Measurements from ENCODE around the gene TRAF4.
"Not testable (repeated sequence)": the region's sequence is repeated elsewhere in the genome, so short reads cannot be mapped to it uniquely, and the experiment has no call there.

The TRAF4 gene

DNA sequence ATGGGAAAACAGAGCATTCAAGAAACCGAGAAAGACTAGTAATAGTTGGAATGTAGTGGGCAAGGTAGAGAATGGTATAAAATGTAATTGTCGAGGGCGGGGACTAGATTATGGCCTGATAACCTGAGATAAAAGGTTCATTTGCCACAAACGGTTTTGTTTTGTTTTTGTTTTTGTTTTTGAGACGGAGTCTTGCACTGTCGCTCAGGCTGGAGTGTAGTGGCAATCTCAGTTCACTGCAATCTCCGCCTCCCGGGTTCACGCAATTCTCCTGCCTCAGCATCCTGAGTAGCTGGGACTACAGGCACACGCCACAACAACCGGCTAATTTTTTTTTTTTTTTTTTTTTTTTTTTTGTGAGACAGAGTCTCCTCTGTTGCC is 13.9 kb upstream of the TRAF4 start:
- no peak for DNase-seq
- ATAC-seq, result no peak

DNA sequence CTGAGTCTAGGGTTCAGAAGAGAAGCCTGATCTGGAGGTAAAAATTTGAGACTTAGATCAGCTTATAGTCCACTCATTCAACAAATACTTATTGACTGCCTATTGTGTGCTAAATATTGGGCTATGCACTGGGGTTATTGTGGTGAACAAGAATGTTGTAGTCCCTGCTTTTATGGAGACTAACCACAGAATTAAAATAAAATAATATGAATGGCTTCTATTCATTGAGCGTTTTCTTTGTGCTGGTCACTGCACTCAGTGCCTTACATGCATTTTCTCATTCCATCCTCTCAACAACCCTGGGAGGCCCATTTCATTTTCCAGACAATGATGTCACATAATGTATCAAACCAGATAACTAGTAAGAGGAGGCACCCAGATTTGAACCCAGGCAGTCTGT is 10.5 kb upstream of the TRAF4 start:
- ATAC-seq (no peak), DNase-seq (no peak)

DNA sequence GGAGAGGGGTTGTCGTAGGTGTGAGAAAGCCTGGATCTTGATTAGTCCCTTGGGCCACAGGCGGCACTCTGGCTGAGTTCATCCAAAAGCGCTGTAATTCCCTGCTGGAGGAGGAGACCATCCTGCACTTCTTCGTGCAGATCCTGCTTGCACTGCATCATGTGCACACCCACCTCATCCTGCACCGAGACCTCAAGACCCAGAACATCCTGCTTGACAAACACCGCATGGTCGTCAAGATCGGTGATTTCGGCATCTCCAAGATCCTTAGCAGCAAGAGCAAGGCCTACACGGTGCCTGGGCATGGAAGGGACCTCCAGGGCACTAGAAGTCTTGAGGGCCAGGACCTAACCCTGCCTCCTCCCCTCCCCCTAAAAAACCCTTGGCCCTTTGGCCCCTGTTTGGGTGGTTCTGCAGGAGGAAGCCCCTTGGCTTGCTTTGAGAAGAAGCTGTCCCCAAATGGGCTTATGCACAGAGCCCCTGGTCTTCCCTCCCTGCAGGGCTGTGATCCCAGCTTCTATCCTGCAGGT is 9.0 kb upstream of the TRAF4 start:
- DNase-seq, result no peak
- ATAC-seq, result no peak

DNA sequence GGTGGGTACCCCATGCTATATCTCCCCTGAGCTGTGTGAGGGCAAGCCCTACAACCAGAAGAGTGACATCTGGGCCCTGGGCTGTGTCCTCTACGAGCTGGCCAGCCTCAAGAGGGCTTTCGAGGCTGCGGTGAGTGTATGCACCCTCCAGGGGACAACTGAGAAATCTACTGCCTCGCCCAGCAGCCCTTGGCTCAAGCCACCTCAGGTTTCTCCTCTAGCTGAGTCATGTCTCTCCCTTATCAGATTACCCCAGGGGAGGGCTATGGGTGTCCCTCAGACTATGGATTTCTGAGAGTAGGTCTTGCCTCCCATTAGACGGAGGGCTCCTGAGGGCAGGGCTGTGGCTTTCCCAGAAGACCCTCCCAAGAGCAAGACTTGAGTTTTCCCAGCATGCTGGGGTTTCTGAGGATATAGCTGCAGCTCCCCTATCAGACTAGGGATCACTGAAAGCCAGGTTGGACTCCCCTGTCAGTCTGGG is 8.5 kb upstream of the TRAF4 start:
- DNase-seq, result no peak
- ATAC-seq, result no peak

DNA sequence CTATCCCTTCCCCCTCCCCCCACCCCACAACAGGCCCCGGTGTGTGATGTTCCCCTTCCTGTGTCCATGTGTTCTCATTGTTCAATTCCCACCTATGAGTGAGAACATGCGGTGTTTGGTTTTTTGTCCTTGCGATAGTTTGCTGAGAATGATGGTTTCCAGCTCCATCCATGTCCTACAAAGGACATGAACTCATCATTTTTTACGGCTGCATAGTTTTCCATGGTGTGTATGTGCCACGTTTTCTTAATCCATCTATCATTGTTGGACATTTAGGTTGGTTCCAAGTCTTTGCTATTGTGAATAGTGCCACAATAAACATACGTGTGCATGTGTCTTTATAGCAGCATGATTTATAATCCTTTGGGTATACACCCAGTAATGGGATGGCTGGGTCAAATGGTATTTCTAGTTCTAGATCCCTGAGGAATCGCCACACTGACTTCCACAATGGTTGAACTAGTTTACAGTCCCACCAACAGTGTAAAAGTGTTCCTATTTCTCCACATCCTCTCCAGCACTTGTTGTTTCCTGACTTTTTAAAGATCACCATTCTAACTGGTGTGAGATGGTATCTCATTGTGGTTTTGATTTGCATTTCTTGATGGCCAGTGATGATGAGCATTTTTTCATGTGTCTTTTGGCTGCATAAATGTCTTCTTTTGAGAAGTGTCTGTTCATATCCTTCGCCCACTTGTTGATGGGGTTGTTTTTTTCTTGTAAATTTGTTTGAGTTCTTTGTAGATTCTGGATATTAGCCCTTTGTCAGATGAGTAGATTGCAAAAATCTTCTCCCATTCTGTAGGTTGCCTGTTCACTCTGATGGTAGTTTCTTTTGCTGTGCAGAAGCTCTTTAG is 7.7 kb upstream of the TRAF4 start:
- DNase-seq, ATAC-seq: not testable (repeated sequence)

DNA sequence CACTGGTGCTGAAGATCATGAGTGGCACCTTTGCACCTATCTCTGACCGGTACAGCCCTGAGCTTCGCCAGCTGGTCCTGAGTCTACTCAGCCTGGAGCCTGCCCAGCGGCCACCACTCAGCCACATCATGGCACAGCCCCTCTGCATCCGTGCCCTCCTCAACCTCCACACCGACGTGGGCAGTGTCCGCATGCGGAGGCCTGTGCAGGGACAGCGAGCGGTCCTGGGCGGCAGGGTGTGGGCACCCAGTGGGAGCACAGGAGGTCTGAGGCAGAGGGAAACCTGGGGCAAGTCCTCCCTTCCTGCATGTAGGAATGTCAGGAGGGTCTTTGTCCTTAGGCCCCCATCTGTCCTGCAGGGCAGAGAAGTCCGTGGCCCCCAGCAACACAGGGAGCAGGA is 6.5 kb upstream of the TRAF4 start:
- ATAC-seq (no peak), DNase-seq (no peak)

DNA sequence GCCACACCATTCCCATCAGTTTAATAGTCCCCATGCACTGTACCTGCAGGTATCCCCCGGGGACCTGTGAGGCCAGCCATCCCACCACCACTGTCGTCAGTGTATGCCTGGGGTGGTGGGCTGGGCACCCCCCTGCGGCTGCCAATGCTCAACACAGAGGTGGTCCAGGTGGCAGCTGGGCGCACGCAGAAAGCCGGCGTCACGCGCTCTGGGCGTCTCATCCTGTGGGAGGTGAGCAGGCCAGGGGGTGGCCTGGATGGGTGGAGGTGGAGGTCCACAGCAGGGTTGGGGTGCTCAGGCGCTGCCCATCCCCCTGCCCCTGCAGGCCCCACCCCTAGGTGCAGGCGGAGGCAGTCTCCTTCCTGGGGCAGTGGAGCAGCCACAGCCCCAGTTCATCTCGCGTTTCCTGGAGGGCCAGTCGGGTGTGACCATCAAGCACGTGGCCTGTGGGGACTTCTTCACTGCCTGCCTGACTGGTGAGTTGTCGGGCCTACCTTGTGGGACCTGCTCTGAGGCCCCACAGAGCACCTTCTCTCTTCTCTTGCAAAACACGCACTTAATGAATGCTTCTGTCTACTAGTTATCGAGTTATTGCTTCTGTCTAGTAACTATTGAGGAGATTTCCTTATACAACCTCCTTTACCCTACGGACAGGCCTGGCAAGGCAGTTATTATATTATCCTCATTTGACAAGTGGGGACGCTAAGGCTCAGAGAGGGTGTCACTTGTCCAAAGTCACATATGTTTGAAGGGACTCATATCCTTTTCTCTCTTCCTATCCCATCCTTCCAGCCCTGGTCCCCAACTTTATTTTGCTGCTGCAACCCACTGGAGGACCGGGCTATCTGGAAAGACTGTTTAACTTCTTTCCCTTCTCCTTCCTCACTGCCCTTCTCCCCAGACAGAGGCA is 5.8 kb upstream of the TRAF4 start:
- DNase-seq (peak; percentile 31), ATAC-seq (peak; percentile 3)

DNA sequence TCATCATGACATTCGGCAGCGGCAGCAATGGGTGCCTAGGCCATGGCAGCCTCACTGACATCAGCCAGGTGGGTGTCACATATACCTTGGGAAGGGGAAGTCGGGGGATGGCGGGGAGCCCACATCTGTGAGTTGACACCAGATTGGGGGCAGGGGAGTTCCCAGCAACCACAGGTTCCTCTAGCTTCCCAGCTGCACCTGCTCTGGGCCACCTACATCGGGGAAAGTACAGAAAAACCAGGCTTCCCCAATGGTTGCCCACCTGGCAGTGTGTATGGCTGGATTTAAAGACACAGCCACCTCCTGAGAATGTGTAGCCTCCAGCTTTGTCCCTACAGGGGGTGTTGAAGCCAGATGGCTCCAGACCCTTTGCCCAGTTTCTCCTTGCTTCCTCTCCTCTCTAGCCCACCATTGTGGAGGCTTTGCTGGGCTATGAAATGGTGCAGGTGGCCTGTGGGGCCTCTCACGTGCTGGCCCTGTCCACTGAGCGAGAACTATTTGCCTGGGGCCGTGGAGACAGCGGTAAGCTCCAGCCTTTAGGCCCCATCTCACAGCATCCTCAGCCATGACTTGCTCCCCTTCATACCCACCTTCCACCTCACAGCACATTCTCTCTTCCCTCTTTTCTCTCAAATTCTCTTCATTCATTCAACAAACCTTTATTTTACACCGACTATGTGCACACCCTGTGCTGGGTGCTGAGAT is 5.0 kb upstream of the TRAF4 start:
- DNase-seq (peak; percentile 71), ATAC-seq (peak; percentile 47)

DNA sequence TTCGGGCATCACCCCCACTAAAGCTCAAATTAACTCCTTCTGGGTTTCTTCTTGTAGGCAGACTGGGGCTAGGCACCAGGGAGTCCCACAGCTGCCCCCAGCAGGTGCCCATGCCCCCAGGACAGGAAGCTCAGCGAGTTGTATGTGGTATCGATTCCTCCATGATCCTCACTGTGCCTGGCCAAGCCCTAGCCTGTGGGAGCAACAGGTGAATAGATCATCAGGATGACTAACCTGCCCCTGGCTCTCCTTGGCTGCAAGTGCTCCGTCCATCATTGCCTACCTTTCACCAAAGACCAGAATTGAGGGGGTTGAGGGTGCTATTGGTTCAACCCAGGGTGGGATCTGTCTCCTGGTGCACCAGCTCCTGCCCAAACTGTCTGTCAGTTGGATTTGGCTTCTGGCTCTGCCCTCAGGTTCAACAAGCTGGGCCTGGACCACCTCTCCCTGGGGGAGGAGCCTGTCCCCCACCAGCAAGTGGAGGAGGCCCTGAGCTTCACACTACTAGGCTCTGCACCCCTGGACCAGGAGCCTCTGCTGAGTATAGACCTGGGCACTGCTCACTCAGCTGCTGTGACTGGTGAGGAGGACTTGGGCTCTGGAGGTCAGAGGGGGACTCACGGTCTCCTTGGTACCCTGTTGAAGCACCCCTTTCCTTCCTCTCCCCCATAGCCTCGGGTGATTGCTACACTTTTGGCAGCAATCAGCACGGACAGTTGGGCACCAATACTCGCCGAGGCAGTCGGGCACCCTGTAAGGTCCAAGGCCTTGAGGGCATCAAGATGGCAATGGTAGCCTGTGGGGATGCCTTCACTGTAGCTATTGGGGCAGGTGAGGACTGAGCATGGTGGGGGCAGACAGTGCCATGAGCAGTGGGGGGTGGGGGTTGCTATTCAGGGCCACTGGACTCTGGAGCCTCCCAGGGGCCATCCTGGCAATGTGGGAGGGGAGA is 3.1 kb upstream of the TRAF4 start:
- ATAC-seq, result no peak

DNA sequence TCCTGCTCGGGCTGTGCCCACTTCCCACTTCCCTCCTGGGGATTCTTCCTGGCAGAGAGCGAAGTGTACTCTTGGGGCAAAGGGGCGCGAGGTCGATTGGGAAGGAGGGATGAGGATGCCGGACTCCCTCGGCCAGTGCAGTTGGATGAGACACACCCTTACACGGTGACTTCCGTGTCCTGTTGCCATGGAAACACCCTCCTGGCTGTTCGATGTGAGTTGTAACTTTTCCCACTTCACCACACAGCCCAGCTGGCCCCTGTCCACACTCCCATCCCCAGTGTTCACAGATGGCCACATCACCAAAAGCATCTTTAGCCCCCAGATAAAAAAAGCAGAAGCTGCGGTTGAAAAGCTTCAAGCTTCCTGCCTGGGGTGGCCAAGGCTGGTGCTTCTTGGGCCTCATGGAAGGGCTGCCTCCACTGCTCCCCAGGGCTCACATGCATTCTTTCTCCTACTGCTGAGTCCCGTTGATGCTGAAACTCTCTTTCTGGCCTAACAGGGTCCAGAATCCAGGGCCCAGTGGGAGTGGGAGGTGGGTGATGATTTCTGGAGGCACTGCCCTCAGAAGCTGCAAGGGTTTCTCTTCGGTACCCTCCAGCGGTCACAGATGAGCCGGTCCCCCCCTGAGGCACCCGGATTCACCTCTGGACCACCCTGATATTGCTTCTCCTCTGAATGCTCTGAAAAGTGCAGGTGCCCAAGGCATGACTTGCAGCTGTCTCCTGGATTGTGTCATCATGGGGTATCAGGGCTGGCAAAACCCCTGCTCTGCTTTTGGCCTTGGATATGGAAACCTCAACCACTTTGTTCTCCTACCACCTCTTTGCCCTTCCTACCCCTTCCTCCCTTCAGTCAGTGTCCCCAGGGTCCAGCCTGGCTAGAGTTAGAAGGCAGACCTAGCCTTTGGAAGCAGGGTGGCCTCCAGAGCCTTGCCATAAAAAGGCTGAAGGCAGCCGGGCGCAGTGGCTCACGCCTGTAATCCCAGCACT is 2.2 kb upstream of the TRAF4 start:
- no peak for DNase-seq
- ATAC-seq, result no peak

More for the DNA sequence above, 3.1 kb upstream of the TRAF4 start:
- no peak for DNase-seq

DNA sequence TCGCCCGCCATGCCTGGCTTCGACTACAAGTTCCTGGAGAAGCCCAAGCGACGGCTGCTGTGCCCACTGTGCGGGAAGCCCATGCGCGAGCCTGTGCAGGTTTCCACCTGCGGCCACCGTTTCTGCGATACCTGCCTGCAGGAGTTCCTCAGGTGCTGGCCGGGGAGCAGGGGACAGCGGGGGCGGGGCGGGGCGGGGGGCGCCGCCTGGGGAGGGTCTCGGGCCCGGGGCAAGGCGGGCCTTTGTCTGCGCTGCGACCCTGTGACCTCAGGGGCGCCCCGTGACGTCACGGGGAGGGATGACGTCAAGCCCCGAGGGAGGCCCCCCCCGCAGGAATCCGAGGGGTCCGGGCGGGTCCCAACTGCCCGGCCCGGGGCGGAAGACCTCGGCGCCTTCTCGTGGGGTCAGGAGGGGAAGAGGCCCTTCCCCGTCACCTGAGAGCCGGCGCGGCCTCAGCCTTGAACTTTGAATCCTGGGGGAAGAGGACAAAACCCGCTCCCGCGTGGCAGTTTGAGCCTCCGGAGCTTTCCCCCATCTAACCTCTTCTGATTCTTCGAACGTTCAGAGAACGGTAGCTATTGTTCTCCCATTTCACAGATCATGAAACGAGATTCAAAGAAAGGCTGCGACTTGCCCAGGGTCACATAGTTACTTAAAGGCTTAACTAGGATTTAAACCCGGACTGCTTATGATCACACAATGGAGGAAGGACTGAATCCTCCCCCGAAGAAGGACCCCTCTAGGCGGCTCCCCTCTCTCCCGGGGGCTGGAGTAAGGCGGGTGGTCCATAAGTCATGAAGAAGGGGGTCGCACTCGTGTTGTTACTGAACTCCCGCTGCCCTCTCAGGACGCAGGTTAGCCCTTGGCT is 527 bp downstream of the TRAF4 start:
- peak; percentile 32 for ATAC-seq
- peak; percentile 85 for DNase-seq

DNA sequence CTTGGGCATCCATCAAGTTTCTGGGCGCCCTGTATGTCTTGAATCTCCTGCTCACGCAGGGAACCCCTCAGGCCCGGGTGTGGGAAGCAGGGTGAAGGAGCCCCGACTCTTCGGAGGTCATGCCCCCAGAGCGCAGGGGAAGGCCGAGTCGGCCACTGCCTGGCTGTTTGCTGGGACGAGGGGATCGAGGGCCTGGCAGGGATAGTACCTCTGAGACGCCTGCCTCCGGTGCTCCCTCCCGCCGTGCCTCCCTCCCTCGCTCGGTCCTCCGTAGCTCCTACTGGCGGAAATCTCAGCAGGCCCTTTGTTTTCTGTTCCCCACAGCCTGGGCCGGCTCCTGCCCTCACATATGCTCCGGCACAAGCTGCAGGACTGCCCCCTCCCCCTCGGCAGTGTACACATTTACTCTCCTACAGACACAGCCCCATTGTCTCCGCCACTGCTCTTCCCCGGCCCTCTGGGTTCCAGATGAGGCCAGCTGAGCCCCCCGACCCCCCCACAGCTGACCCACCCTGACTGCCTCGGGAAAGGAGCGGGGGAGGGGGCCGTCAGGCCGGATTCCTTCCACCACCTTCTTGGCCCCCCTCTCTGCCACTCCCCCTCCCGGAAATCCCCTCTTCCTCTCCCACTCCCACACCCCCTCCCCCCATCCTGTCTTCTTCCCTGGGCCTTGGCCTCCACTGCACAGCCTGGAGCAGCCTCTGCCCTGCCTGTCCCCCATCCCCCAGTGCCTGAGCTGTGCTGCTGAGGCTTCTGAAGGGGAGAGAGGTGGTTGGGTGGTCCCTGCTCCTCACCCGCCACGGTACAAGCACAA is 1.4 kb downstream of the TRAF4 start:
- DNase-seq (peak; percentile 35), ATAC-seq (no peak)

DNA sequence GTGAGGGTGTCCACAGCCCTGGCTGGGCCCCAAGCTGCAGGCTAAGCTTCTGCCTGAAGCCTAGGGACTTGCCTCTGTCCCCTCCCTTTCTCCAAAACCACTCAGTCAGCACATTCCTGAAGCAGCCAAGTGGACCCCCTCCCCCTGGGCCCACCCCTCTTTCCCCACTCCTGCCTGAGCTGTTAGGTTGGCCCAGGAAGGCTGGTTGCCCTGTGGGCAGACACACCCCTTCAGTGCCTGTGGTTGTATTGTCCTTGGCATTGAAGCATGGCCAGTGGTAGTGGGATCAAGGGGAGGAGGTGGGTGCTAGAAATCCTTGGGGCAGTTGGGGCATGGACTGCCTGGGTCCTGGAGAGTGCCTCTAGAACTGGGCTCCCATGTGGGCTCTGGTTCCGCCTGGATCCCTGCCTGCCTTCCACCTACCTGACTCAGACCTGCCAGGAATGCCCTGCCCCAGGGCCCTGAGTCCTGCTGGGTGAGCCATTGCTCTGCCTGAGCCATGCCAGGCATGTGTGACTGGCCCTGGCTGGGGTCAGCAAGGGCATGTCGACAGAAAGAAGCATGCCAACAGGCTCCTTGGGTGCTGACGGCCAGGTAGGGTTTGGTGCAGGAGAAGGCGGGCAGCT is 2.1 kb downstream of the TRAF4 start:
- ATAC-seq (no peak), DNase-seq (peak; percentile 1)

DNA sequence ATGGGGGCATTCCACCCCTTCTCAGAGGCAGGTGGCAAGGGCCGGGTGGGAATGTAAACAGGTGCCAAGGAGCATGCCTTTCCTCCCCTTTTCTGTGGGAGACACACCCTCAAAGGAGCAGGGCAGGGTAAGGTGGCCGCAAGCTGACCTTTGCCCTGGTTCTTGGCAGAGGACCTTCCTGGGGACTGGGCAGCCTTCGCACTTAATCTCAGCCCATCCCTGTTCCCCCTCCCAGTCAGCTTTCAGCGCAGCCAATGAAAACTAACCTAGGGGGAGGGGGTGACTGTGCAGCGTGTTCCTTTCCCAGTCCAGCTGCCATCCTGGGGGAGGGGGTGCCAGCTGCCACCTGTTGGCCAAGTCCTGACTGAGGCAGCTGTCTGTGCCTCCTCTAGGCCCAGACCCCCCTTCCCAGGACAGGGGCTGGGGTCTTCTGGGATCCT is 2.8 kb downstream of the TRAF4 start:
- no peak for ATAC-seq

DNA sequence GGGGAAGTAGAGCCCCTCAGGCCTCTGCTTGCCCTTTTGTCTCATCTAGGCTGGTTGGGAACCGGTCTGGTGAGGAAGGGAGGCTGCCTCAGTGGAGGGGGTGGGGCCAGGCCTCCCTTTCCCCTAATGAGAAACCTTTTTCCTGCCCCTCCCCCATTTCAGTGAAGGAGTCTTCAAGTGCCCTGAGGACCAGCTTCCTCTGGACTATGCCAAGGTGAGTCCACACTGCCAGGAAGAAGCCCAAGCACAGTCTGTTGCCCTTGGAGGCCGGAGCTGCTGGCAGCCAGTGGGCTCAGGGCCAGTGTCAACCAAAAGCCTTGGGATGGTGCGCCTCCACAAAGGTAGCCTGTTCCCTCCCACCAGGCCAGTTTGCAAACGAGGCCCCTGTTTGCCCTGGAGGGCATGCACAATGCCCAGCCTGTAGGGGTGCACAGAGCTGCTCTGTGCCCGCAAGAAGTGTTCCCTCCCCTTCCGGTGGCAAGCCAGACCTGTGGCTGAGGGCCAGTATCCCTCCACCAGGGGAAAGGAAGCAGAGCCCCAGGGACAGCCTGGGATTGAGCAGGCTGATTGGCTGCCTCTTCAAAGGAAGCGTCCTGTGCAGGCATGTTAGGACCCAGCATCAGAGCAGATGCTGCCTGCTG is 3.4 kb downstream of the TRAF4 start:
- DNase-seq, result peak; percentile 6
- no peak for ATAC-seq

More for the DNA sequence above, 2.8 kb downstream of the TRAF4 start:
- peak; percentile 3 for DNase-seq
